ENCODE data around the gene ADARB1.

Gene ADARB1

GRCh38 chr21:45241357-45241756, 167.0 kb downstream of the ADARB1 start (continued):
- no peak for TF ChIP-seq OVOL3 (tag by site-specific recombination; IDR thresholded peaks at IDR 0.05)
- TF ChIP-seq ZNF624 (tag by site-specific recombination; IDR thresholded peaks at IDR 0.05) = no peak
- no peak for TF ChIP-seq ZNF354C (tag by site-specific recombination; IDR thresholded peaks at IDR 0.05; ENCODE audit: borderline replicate concordance, low read depth)
- no peak for TF ChIP-seq ZXDB (tag by site-specific recombination; IDR thresholded peaks at IDR 0.05)
- no peak for TF ChIP-seq ZNF701 (tag by site-specific recombination; IDR thresholded peaks at IDR 0.05)
- no peak for TF ChIP-seq ZNF677 (tag by site-specific recombination; IDR thresholded peaks at IDR 0.05)

GRCh38 chr21:45243603-45244002, 169.2 kb downstream of the ADARB1 start:
- Histone ChIP-seq H3K4me3 (ENCODE audit: low read depth, low read length) (no peak overlapping the region), H3K27ac (ENCODE audit: extremely low read depth, low read depth, low read length) (no peak overlapping the region), H3K4me1 (ENCODE audit: control insufficient read depth, insufficient read depth, low read length) (no peaks in the 10 kb centered on the region), H3K36me3 (ENCODE audit: control insufficient read depth in 2 of 2, insufficient read depth in 1 of 2, low read length in 2 of 2) (no peaks in the 10 kb centered on the region), H3K9me3 (ENCODE audit: control insufficient read depth, insufficient read depth, low read depth, low read length) (no peaks in the 10 kb centered on the region)
- POLR2A ChIA-PET = no interaction called here
- TF ChIP-seq GFI1B (tag by site-specific recombination; IDR thresholded peaks at IDR 0.05) = no peak
- TF ChIP-seq ZNF629 (tag by site-specific recombination; IDR thresholded peaks at IDR 0.05) = no peak
- 0 out of 2 replicates have a peak, but pooled peaks have one; percentile 34 for TF ChIP-seq ZNF324 (tag by site-specific recombination; IDR thresholded peaks at IDR 0.05)
- no peak for TF ChIP-seq ZNF791 (tag by site-specific recombination; IDR thresholded peaks at IDR 0.05)
- TF ChIP-seq ZNF701 (tag by site-specific recombination; IDR thresholded peaks at IDR 0.05) = no peak
- TF ChIP-seq IKZF3 (tag by site-specific recombination; IDR thresholded peaks at IDR 0.05) = no peak
- TF ChIP-seq ZNF664 (tag by site-specific recombination; IDR thresholded peaks at IDR 0.05) = no peak
- peak; percentile 40 for TF ChIP-seq ZNF510 (tag by site-specific recombination; IDR thresholded peaks at IDR 0.05; ENCODE audit: insufficient replicate concordance)
- peak; percentile 94 for TF ChIP-seq SETDB1 (IDR thresholded peaks at IDR 0.05; ENCODE audit: insufficient read length, low read length)
- TF ChIP-seq ZNF169 (tag by site-specific recombination; IDR thresholded peaks at IDR 0.05) = no peak
- peak; percentile 82 for TF ChIP-seq ZNF280D (tag by site-specific recombination; IDR thresholded peaks at IDR 0.05)
- no peak for TF ChIP-seq KLF16 (tag by site-specific recombination; IDR thresholded peaks at IDR 0.05)
- TF ChIP-seq MEIS1 (CRISPR knock-in tag; IDR thresholded peaks at IDR 0.05; ENCODE audit: borderline replicate concordance) = no peak
- no peak for TF ChIP-seq ZNF138 (tag by site-specific recombination; IDR thresholded peaks at IDR 0.05; ENCODE audit: borderline replicate concordance)
- CTCF ChIA-PET = no interaction called here

GRCh38 chr21:45244799-45245340, 170.5 kb downstream of the ADARB1 start:
- Histone ChIP-seq H3K36me3 (ENCODE audit: control insufficient read depth in 2 of 2, insufficient read depth in 1 of 2, low read length in 2 of 2) (no peaks in the 10 kb centered on the region), H3K4me1 (ENCODE audit: control insufficient read depth, insufficient read depth, low read length) (no peaks in the 10 kb centered on the region), H3K4me3 (ENCODE audit: low read depth, low read length) (no peak overlapping the region), H3K9me3 (ENCODE audit: control insufficient read depth, insufficient read depth, low read depth, low read length) (no peaks in the 10 kb centered on the region), H3K27ac (ENCODE audit: extremely low read depth, low read depth, low read length) (no peak overlapping the region)
- CTCF ChIA-PET = no interaction called here
- POLR2A ChIA-PET = no interaction called here
- no peak for TF ChIP-seq ZNF585B (tag by site-specific recombination; IDR thresholded peaks at IDR 0.05)
- TF ChIP-seq YY2 (tag by site-specific recombination; IDR thresholded peaks at IDR 0.05) = no peak
- no peak for TF ChIP-seq ZNF837 (tag by site-specific recombination; IDR thresholded peaks at IDR 0.05)
- no peak for TF ChIP-seq ZNF580 (tag by site-specific recombination; IDR thresholded peaks at IDR 0.05)
